Measurements from ENCODE around the gene RBM28. TPM values are rescaled to one million over a fixed set of nuclear protein-coding genes. Genes with fewer than 3 reads are reported as not detected.

Gene RBM28
- total RNA-seq, 1 donor from 2014 or later: 42.8 TPM

DNA sequence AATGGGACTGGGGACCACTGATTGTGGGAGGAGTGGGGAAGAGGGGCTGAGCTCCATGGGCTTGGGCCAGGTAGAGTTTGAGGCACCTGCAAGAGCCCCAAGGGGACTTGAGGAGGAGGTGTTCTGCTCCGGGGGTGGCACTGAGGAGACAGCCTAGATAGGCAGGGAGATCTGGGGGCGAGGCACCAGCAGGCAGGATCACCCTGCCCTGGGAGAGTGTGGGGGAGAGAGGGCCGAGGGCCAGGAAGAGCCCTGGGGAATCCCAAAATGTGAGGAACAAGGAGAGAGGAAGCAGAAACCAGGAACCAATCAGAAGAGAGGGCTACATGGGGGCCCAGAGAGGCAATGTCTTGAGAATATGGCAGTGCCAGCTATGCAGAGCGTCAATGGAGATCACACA is 68.0 kb downstream of the RBM28 start:
- TF ChIP-seq, protein P1, sequence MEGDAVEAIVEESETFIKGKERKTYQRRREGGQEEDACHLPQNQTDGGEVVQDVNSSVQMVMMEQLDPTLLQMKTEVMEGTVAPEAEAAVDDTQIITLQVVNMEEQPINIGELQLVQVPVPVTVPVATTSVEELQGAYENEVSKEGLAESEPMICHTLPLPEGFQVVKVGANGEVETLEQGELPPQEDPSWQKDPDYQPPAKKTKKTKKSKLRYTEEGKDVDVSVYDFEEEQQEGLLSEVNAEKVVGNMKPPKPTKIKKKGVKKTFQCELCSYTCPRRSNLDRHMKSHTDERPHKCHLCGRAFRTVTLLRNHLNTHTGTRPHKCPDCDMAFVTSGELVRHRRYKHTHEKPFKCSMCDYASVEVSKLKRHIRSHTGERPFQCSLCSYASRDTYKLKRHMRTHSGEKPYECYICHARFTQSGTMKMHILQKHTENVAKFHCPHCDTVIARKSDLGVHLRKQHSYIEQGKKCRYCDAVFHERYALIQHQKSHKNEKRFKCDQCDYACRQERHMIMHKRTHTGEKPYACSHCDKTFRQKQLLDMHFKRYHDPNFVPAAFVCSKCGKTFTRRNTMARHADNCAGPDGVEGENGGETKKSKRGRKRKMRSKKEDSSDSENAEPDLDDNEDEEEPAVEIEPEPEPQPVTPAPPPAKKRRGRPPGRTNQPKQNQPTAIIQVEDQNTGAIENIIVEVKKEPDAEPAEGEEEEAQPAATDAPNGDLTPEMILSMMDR (IDR thresholded peaks at IDR 0.05; ENCODE audit: unreplicated experiment): no peak
- Mint-ChIP-seq H3K36me3 (ENCODE audit: low read depth, unreplicated experiment) (peaks cover 19% of the 10 kb centered on the region), H3K27ac (ENCODE audit: unreplicated experiment) (no peak overlapping the region), H3K4me1 (ENCODE audit: unreplicated experiment) (no peaks in the 10 kb centered on the region), H3K9me3 (ENCODE audit: unreplicated experiment) (peaks cover 11% of the 10 kb centered on the region), H3K27me3 (ENCODE audit: unreplicated experiment) (peaks cover 8% of the 10 kb centered on the region), H3K4me3 (ENCODE audit: unreplicated experiment) (no peak overlapping the region)
- DNase-seq (ENCODE audit: low spot score): no peak

DNA sequence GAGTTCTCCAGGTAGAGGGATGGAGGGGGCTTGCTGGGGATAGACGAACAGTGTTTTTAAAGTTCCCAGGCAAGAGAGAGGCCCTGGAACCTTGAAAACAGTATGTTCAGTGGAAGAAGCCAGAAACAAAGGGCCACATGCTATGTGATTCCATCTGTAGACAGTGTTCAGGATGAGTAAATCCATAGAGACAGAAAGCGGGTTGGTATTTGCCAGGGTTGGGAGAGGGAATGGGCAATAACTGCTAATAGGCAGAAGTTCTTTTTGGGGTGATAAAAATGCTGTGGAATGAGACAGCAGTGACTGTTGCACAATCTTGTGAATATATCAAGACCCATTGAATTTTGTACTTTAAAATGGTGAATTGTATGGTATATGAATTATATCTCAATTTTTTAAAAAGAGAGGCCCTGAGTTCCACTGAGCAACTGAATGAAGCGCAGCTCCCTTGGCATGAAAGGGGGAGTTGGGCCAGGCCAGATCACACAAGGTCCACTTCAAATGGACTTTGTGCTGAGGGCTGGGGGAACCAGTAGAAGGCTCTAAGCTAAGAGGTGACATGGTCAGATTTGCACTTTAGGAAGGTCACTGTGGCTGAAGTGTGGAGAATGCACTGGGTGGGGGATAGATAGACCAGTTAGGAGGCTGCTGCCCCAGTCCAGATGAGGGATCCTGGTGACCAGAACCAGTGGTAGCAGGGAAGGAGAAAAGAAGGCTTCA is 68.7 kb downstream of the RBM28 start:
- Mint-ChIP-seq H3K9me3 (ENCODE audit: unreplicated experiment) (peaks cover 10% of the 10 kb centered on the region), H3K27me3 (ENCODE audit: unreplicated experiment) (peaks cover 8% of the 10 kb centered on the region), H3K4me3 (ENCODE audit: unreplicated experiment) (no peak overlapping the region), H3K4me1 (ENCODE audit: unreplicated experiment) (no peaks in the 10 kb centered on the region), H3K36me3 (ENCODE audit: low read depth, unreplicated experiment) (peaks cover 17% of the 10 kb centered on the region), H3K27ac (ENCODE audit: unreplicated experiment) (no peak overlapping the region)
- no peak for DNase-seq (ENCODE audit: low spot score)
- TF ChIP-seq, protein P1 (IDR thresholded peaks at IDR 0.05; ENCODE audit: unreplicated experiment): no peak

DNA sequence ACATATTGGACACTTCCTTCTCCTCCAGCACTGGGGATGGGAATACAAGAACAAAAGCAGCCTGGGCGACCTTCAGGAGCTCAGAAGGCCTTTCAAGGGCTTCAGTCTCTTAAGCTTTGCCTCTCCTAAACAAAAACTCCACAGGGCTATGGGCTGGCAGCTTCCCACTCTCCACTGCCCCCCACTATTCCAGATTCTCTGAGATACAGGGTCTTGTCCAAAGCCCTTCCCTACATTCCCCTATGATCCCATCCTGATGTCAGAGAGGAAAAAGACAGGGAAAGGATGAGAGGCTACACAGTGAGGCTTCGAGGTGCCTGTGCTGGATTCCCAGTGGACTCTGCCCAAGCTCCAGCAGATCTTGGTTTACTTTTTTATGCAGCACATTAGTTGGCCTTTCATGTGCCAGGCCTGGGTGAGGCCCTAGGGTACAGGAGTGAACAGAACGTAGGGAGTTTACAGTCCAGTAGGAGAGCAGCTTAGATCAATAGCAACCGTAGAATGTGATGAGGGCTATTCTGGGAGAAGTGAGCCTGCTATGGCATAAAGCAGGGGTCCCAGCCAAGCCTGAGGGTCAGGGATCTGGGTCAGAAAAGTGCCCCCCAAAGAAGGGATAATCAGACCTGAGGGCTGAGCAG is 69.3 kb downstream of the RBM28 start:
- DNase-seq (ENCODE audit: low spot score): no peak
- H3K36me3 Mint-ChIP-seq (ENCODE audit: low read depth, unreplicated experiment): peaks cover 12% of the 10 kb centered on the region
- TF ChIP-seq, protein P1 (IDR thresholded peaks at IDR 0.05; ENCODE audit: unreplicated experiment): no peak

DNA sequence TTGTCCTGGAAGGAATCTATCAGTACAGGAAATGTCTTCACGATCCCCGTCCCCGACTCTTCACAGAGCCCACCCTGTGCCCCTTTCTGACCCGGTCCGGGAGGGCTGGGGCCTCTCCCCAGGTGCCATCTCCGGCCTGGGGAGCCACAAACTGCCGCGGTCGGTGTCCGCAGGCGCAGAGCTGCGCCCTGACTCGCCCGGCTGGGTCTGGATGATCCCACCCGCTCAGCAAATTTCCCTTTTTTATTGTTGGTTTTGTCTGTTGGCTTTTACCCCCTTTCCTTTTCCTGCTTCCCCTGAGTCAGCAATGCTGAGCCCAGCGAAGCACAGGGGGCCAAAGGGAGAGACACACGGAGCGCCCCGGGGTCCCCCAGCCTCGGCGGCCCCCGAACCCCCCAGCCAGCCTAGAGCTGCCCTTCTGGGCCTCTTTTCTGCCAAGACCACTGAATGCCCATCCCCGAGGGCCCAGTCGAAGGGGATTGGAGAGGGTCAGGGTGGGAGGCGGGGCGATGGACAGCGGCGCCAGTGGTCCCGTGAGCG is 71.7 kb downstream of the RBM28 start:
- H3K4me3 Mint-ChIP-seq (ENCODE audit: unreplicated experiment): no peak overlapping the region
- peaks cover 4% of the 10 kb centered on the region for H3K4me1 Mint-ChIP-seq (ENCODE audit: unreplicated experiment)
- H3K27ac Mint-ChIP-seq (ENCODE audit: unreplicated experiment): no peak overlapping the region
- H3K9me3 Mint-ChIP-seq (ENCODE audit: unreplicated experiment): no peaks in the 10 kb centered on the region
- H3K27me3 Mint-ChIP-seq (ENCODE audit: unreplicated experiment): peaks cover 5% of the 10 kb centered on the region
- DNase-seq (ENCODE audit: low spot score): no peak
- TF ChIP-seq, protein P1 (IDR thresholded peaks at IDR 0.05; ENCODE audit: unreplicated experiment): no peak
- H3K36me3 Mint-ChIP-seq (ENCODE audit: low read depth, unreplicated experiment): peaks cover 4% of the 10 kb centered on the region

More for the DNA sequence above, 69.3 kb downstream of the RBM28 start:
- Mint-ChIP-seq H3K27me3 (ENCODE audit: unreplicated experiment) (peaks cover 6% of the 10 kb centered on the region), H3K27ac (ENCODE audit: unreplicated experiment) (no peak overlapping the region), H3K4me3 (ENCODE audit: unreplicated experiment) (no peak overlapping the region), H3K4me1 (ENCODE audit: unreplicated experiment) (no peaks in the 10 kb centered on the region), H3K9me3 (ENCODE audit: unreplicated experiment) (peaks cover 5% of the 10 kb centered on the region)

DNA sequence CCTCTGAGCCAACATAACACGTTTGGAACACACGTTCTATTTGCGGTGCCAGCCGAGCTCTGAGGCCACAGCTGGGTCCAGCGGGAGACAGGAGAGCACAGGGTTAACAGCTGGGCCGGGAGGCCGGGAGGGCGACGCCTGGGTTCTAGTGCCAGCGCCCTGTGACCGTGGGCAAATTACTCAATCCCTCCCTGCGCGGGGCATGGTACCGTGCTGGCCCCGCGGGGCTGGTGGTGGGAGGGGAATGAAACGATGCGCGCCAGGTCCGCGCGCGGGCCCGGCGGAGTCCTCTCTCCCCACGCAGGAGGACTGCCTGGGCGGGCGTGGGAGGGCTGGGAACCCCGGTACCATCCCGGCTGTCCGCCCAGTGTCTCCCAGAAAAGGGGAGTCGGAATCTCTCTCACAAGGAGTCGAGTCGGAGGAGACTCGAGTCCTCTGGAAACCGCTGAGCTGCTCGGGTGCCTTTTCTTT is 72.2 kb downstream of the RBM28 start:
- H3K27ac Mint-ChIP-seq (ENCODE audit: unreplicated experiment): no peak overlapping the region
- no peaks in the 10 kb centered on the region for H3K9me3 Mint-ChIP-seq (ENCODE audit: unreplicated experiment)
- H3K36me3 Mint-ChIP-seq (ENCODE audit: low read depth, unreplicated experiment): peaks cover 4% of the 10 kb centered on the region
- H3K4me3 Mint-ChIP-seq (ENCODE audit: unreplicated experiment): no peak overlapping the region
- peaks cover 5% of the 10 kb centered on the region for H3K4me1 Mint-ChIP-seq (ENCODE audit: unreplicated experiment)
- peaks cover 5% of the 10 kb centered on the region for H3K27me3 Mint-ChIP-seq (ENCODE audit: unreplicated experiment)
- TF ChIP-seq, protein P1 (IDR thresholded peaks at IDR 0.05; ENCODE audit: unreplicated experiment): no peak
- no peak for DNase-seq (ENCODE audit: low spot score)

Data from endothelial cell (in vitro differentiated cells).